Parathyroid adenoma (tissue), 2 donors: ENCODE measurements around the gene MINDY4.

Experiments
- H2AFZ ChIP-seq: fragments of 300-600 bp; sonication (generic); one replicate; pipeline ENCODE4 v1.7.0; 2017; ENCODE audit warnings: antibody characterized with exemption, mild to moderate bottlenecking
- H3K27ac ChIP-seq: fragments of 300-600 bp; sonication (generic); one replicate; pipeline ENCODE4 v1.7.0; 2017
- H3K27me3 ChIP-seq: fragments of 300-600 bp; sonication (generic); one replicate; pipeline ENCODE4 v1.7.0; 2017; ENCODE audit warnings: low read length; ENCODE audit not compliant: control insufficient read depth, insufficient read depth
- H3K36me3 ChIP-seq: fragments of 300-600 bp; sonication (generic); one replicate; pipeline ENCODE4 v1.7.0; 2017; ENCODE audit warnings: low read length; ENCODE audit not compliant: control insufficient read depth, insufficient read depth
- H3K4me1 ChIP-seq: fragments of 300-600 bp; sonication (generic); one replicate; pipeline ENCODE4 v1.7.0; 2017; ENCODE audit warnings: control low read depth
- H3K4me2 ChIP-seq: fragments of 300-600 bp; sonication (generic); one replicate; pipeline ENCODE4 v1.7.0; 2017; ENCODE audit warnings: low read length
- H3K4me3 ChIP-seq: fragments of 300-600 bp; sonication (generic); one replicate; pipeline ENCODE4 v1.7.0; 2017; ENCODE audit warnings: low read depth, low read length
- H3K79me2 ChIP-seq: fragments of 300-600 bp; sonication (generic); one replicate; pipeline ENCODE4 v1.7.0; 2017; ENCODE audit warnings: control low read depth
- H3K9ac ChIP-seq: fragments of 300-600 bp; sonication (generic); one replicate; pipeline ENCODE4 v1.7.0; 2017; ENCODE audit warnings: mild to moderate bottlenecking
- H3K9me3 ChIP-seq: fragments of 300-600 bp; sonication (generic); one replicate; pipeline ENCODE4 v1.7.0; 2017; ENCODE audit warnings: low read length; ENCODE audit not compliant: control insufficient read depth
- CTCF ChIP-seq: fragments of 300-600 bp; sonication (generic); IDR thresholded peaks from one replicate; pipeline ENCODE4 v1.7.0; 2017; ENCODE audit warnings: antibody characterized with exemption, mild to moderate bottlenecking
- donor health status: primary hyperparathyroidism.

Gene MINDY4

GRCh38 chr7:30780941-30781340 is 9.7 kb downstream of the MINDY4 start:
- no peak overlapping the region for H2AFZ ChIP-seq
- no peak for TF ChIP-seq CTCF

GRCh38 chr7:30782690-30783089 is 11.5 kb downstream of the MINDY4 start:
- H3K9ac ChIP-seq = no peak overlapping the region
- H3K9me3 ChIP-seq = no peaks in the 10 kb centered on the region
- H3K27me3 ChIP-seq = no peaks in the 10 kb centered on the region
- no peak overlapping the region for H2AFZ ChIP-seq
- no peak overlapping the region for H3K4me2 ChIP-seq
- no peaks in the 10 kb centered on the region for H3K4me1 ChIP-seq
- H3K79me2 ChIP-seq = no peaks in the 10 kb centered on the region
- H3K36me3 ChIP-seq = no peaks in the 10 kb centered on the region
- TF ChIP-seq CTCF = no peak
- H3K27ac ChIP-seq = no peak overlapping the region
- no peak overlapping the region for H3K4me3 ChIP-seq

More at GRCh38 chr7:30780941-30781340, 9.7 kb downstream of the MINDY4 start:
- Histone ChIP-seq H3K79me2 (peaks cover 3% of the 10 kb centered on the region), H3K9ac (no peak overlapping the region), H3K4me1 (no peaks in the 10 kb centered on the region), H3K27me3 (no peaks in the 10 kb centered on the region), H3K27ac (no peak overlapping the region), H3K4me2 (no peak overlapping the region), H3K4me3 (no peak overlapping the region), H3K9me3 (no peaks in the 10 kb centered on the region), H3K36me3 (no peaks in the 10 kb centered on the region)

- no peak overlapping the region for H2AFZ ChIP-seq
- no peak overlapping the region for H3K4me2 ChIP-seq
- H3K4me3 ChIP-seq = no peak overlapping the region
- no peaks in the 10 kb centered on the region for H3K36me3 ChIP-seq
- no peaks in the 10 kb centered on the region for H3K27me3 ChIP-seq
- H3K4me1 ChIP-seq = peaks cover 6% of the 10 kb centered on the region
- H3K9me3 ChIP-seq = no peaks in the 10 kb centered on the region
- H3K79me2 ChIP-seq = no peaks in the 10 kb centered on the region
- H3K27ac ChIP-seq = no peak overlapping the region
- TF ChIP-seq CTCF = no peak
- no peak overlapping the region for H3K9ac ChIP-seq
These were observed 14.6 kb downstream of the MINDY4 start for GRCh38 chr7:30785786-30786185.

GRCh38 chr7:30787486-30787885 is 16.3 kb downstream of the MINDY4 start:
- no peaks in the 10 kb centered on the region for H3K36me3 ChIP-seq
- no peaks in the 10 kb centered on the region for H3K27me3 ChIP-seq
- H2AFZ ChIP-seq = no peak overlapping the region
- H3K4me2 ChIP-seq = no peak overlapping the region
- H3K9me3 ChIP-seq = no peaks in the 10 kb centered on the region
- no peak overlapping the region for H3K27ac ChIP-seq
- no peak for TF ChIP-seq CTCF
- H3K4me3 ChIP-seq = no peak overlapping the region
- H3K9ac ChIP-seq = no peak overlapping the region
- peaks cover 6% of the 10 kb centered on the region for H3K4me1 ChIP-seq
- no peaks in the 10 kb centered on the region for H3K79me2 ChIP-seq

GRCh38 chr7:30788640-30789333 is 17.6 kb downstream of the MINDY4 start:
- Histone ChIP-seq H3K36me3 (no peaks in the 10 kb centered on the region), H3K79me2 (no peaks in the 10 kb centered on the region), H3K4me1 (peaks cover 6% of the 10 kb centered on the region), H3K27ac (no peak overlapping the region), H3K4me3 (no peak overlapping the region), H3K27me3 (no peaks in the 10 kb centered on the region), H3K9ac (no peak overlapping the region), H2AFZ (no peak overlapping the region), H3K4me2 (no peak overlapping the region), H3K9me3 (no peaks in the 10 kb centered on the region)
- TF ChIP-seq CTCF = no peak
